HepG2 (cell line): Measurements from ENCODE around the gene MID1. TPM values are rescaled to one million over a fixed set of nuclear protein-coding genes. Genes with fewer than 3 reads are reported as not detected.

Experiments used
- ATAC-seq: fragments of 200-7000 bp; cut with Tn5 transposase; 3 replicates; pipeline ENCODE4 v1.9.1; 2020; ENCODE audit warnings: mild to moderate bottlenecking, moderate library complexity
- BruUV-seq: library from RNA; stranded (reverse); fragments of 400-500 nt; replicated peaks from 2 replicates; lab custom pipeline; 2021; lab: Mats Ljungman, UMichigan
- CTCF ChIA-PET: fragments of 300-600 bp; formaldehyde crosslinking; extraction: SDS; loops from one replicate; lab custom pipeline; 2021; ENCODE audit warnings: low total read pairs, inconsistent platforms, low intra/inter-chr PET ratio; lab: Yijun Ruan, JAX
- POLR2A ChIA-PET: fragments of 350-600 bp; sonication (Branson Sonifier 250); formaldehyde crosslinking; loops from one replicate; lab custom pipeline; 2020; ENCODE audit warnings: antibody characterized with exemption, inconsistent platforms; lab: Yijun Ruan, JAX
- DNase-seq: peaks from one replicate; pipeline ENCODE4 v3.0.0-alpha.2; 2015; ENCODE audit warnings: low spot score
- FAIRE-seq: peaks from 3 replicates; lab custom pipeline; 2011; peaks lifted over from hg19 to GRCh38; lab: Jason Lieb, UNC
- H2AFZ ChIP-seq: one replicate; pipeline ENCODE4 v1.6.1; 2011; ENCODE audit warnings: low read length, inconsistent platforms
- H3K27ac ChIP-seq: fragments of 300-600 bp; 3 replicates; pipeline ENCODE4 v1.8.0; 2011; ENCODE audit warnings: mixed run types, mild to moderate bottlenecking, mixed read lengths, low read length, inconsistent platforms; ENCODE audit not compliant: insufficient read depth; ENCODE audit errors: extremely low read length
- H3K27me3 ChIP-seq, 2 experiments: fragments of 200-600 bp in 1 of 2; 2 replicates in 1 of 2; 3 replicates in 1 of 2; pipeline versions ENCODE4 v1.6.0 to v1.8.0; 2011; ENCODE audit warnings: low read length in 2 of 2, mild to moderate bottlenecking in 2 of 2, moderate library complexity in 2 of 2, inconsistent platforms in 1 of 2; ENCODE audit not compliant: insufficient read depth in 2 of 2, control insufficient read depth in 1 of 2
- H3K36me3 ChIP-seq, 2 experiments: fragments of 200-600 bp in 1 of 2; replicated peaks in 1 of 2; 2 replicates in 1 of 2; 3 replicates in 1 of 2; pipeline versions ENCODE4 v1.5.1 to v1.8.0; 2011; ENCODE audit warnings: low read length in 2 of 2, inconsistent platforms in 1 of 2; ENCODE audit not compliant: insufficient read depth in 2 of 2, control insufficient read depth in 1 of 2
- H3K4me1 ChIP-seq: 2 replicates; pipeline ENCODE4 v1.5.1; 2012; ENCODE audit warnings: low read length, inconsistent platforms; ENCODE audit not compliant: insufficient read depth
- H3K4me2 ChIP-seq: 2 replicates; pipeline ENCODE4 v1.6.0; 2011; ENCODE audit warnings: low read depth, low read length, inconsistent platforms
- H3K4me3 ChIP-seq, 3 experiments: fragments of 200-600 bp in 1 of 3; sonication (generic), shearing (Covaris generic) in 1 of 3; replicated peaks in 1 of 3; 2 replicates each; pipeline ENCODE4 v1.5.1; 2011 to 2016; ENCODE audit warnings: low read length in 3 of 3, inconsistent platforms in 2 of 3, low read depth in 2 of 3, mild to moderate bottlenecking in 2 of 3, control low read depth in 1 of 3, mixed read lengths in 1 of 3; ENCODE audit not compliant: insufficient read depth in 1 of 3
- H3K79me2 ChIP-seq: one replicate; pipeline ENCODE4 v1.6.1; 2011; ENCODE audit warnings: low read length, inconsistent platforms; ENCODE audit not compliant: insufficient read depth
- H3K9ac ChIP-seq: 2 replicates; pipeline ENCODE4 v1.6.0; 2011; ENCODE audit warnings: mild to moderate bottlenecking, low read depth, low read length, inconsistent platforms; ENCODE audit not compliant: insufficient read depth
- H3K9me3 ChIP-seq: 2 replicates; pipeline ENCODE4 v1.5.1; 2012; ENCODE audit warnings: mild to moderate bottlenecking, low read length
- H4K20me1 ChIP-seq: 2 replicates; pipeline ENCODE4 v1.6.0; 2011; ENCODE audit warnings: inconsistent platforms, mild to moderate bottlenecking, low read length, moderate library complexity; ENCODE audit not compliant: insufficient read depth
- ATF2 ChIP-seq: sonication (generic); formaldehyde crosslinking; IDR thresholded peaks from 2 replicates; pipeline ENCODE4 v1.4.0; 2020; ENCODE audit warnings: missing genetic modification reagents
- BRCA1 ChIP-seq: sonication (generic); formaldehyde crosslinking; IDR thresholded peaks from 2 replicates; pipeline ENCODE4 v1.4.0; 2020; ENCODE audit warnings: missing genetic modification reagents
- FOXC1 ChIP-seq: sonication (generic); formaldehyde crosslinking; IDR thresholded peaks from 2 replicates; pipeline ENCODE4 v1.8.0; 2022; ENCODE audit warnings: mild to moderate bottlenecking, missing genetic modification reagents, borderline replicate concordance
- HDAC2 ChIP-seq: sonication (generic); formaldehyde crosslinking; IDR thresholded peaks from 2 replicates; pipeline ENCODE4 v1.4.0; 2020; ENCODE audit warnings: missing genetic modification reagents
- HNRNPH1 ChIP-seq: fragments of 200-400 bp; formaldehyde crosslinking; optimal IDR thresholded peaks from 2 replicates; pipeline ENCODE3; 2017; ENCODE audit warnings: mild to moderate bottlenecking, low read depth, low read length
- NFAT5 ChIP-seq: sonication (generic); formaldehyde crosslinking; IDR thresholded peaks from 2 replicates; pipeline ENCODE4 v1.4.0; 2020; ENCODE audit warnings: missing genetic modification reagents
- RBFOX2 ChIP-seq: fragments of 200-400 bp; formaldehyde crosslinking; IDR thresholded peaks from 2 replicates; pipeline ENCODE4 v1.6.1; 2017; ENCODE audit warnings: low read depth, mild to moderate bottlenecking, low read length
- SIN3B ChIP-seq: fragments of 150-350 bp; IDR thresholded peaks from 2 replicates; pipeline ENCODE4 v1.6.1; 2014; ENCODE audit warnings: low read length
- ZNF615 ChIP-seq: sonication (generic); formaldehyde crosslinking; IDR thresholded peaks from 2 replicates; pipeline ENCODE4 v1.5.0; 2020; ENCODE audit warnings: mild to moderate bottlenecking, missing genetic modification reagents, borderline replicate concordance
- ZNF652 ChIP-seq: IDR thresholded peaks from 2 replicates; pipeline ENCODE4 v1.6.1; 2016; ENCODE audit warnings: low read depth, borderline replicate concordance
- ZNF674 ChIP-seq: sonication (generic); formaldehyde crosslinking; IDR thresholded peaks from 2 replicates; pipeline ENCODE4 v1.5.0; 2020; ENCODE audit warnings: low read depth, mild to moderate bottlenecking, missing genetic modification reagents
- whole genome bisulfite sequencing: methylation state at CpG from one replicate; pipeline ENCODE4 v1.1.6; 2017; ENCODE audit warnings: low lambda C conversion rate; 5-methylcytosine and 5-hydroxymethylcytosine counted together
- in situ Hi-C: cut with HindIII; loops from 2 replicates; pipeline ENCODE4 v1.10.0; 2017; ENCODE audit warnings: low pct_unique_long_range_greater_than_20kb; ENCODE audit not compliant: extremely low pct_ligation_motif_present
- intact Hi-C: fragments of 100-400 bp; cut with micrococcal nuclease; formaldehyde crosslinking; loops from one replicate; pipeline ENCODE4 v1.10.0; 2022; ENCODE audit not compliant: unreplicated experiment
- polyA plus RNA-seq, 8 experiments: library from polyadenylated mRNA; depleted of rRNA in 3 of 8; stranded (reverse) in 7 of 8; unstranded in 1 of 8; fragments of >200 nt; fragmentation: Illumina TruSeq in 4 of 8; extraction: Trizol in 4 of 8; gene quantifications; 2 replicates each; pipeline versions ENCODE4 v1.2.1 to v1.2.3, GENCODE V29; 2011 to 2016; ENCODE audit warnings: low read depth in 4 of 8, missing spikeins in 1 of 8, mixed read lengths in 1 of 8; ENCODE audit not compliant: insufficient read depth in 1 of 8
- total RNA-seq, 5 experiments: library from RNA; depleted of rRNA; stranded (reverse); fragments of >200 nt; fragmentation: Illumina TruSeq; extraction: Trizol; gene quantifications; 2 replicates each; pipeline ENCODE4 v1.2.3, GENCODE V29; 2016; ENCODE audit warnings: low read depth in 1 of 5
- TF ChIP-seq, protein P1 (sequence below): sonication (generic); formaldehyde crosslinking; IDR thresholded peaks from 2 replicates; pipeline ENCODE4 v1.9.0; 2021; ENCODE audit warnings: missing genetic modification reagents, borderline replicate concordance
- TF ChIP-seq, protein P2 (sequence below): sonication (generic); formaldehyde crosslinking; conservative IDR thresholded peaks from 2 replicates; pipeline ENCODE4 v1.8.1; 2023; ENCODE audit warnings: missing genetic modification reagents
- TF ChIP-seq, protein P3 (sequence below): IDR thresholded peaks from 2 replicates; pipeline ENCODE4 v1.6.1; 2016; ENCODE audit warnings: mild to moderate bottlenecking

Gene MID1
- total and polyA plus RNA-seq, 2 of the 13 experiments (the other 11 are each of a cell fraction or from before 2014, with no cell fraction given), result 0.86 to 1.1 TPM

- Histone ChIP-seq H3K9me3 (no peaks in the 10 kb centered on the region), H3K4me3 (no peak overlapping the region), H3K4me1 (no peaks in the 10 kb centered on the region), H3K9ac (no peak overlapping the region), H2AFZ (no peak overlapping the region), H3K27ac (no peak overlapping the region), H3K79me2 (no peaks in the 10 kb centered on the region), H3K4me2 (no peak overlapping the region), H3K27me3 (no peaks in the 10 kb centered on the region), H4K20me1 (no peaks in the 10 kb centered on the region), H3K36me3 (no peaks in the 10 kb centered on the region)
- ChIA-PET CTCF (no interaction called here), POLR2A (no interaction called here)
- no TSS peak for BruUV-seq
- no CpG with 5 or more reads among the region's 2 CpGs for WGBS
- ATAC-seq (no peak), FAIRE-seq (no peak), DNase-seq (no peak)
- intact Hi-C loops (no loop called here), in situ Hi-C loops (no loop called here)
- TF ChIP-seq ZNF652 (CRISPR knock-in tag) (no peak), RBFOX2 (no peak), SIN3B (no peak), FOXC1 (CRISPR knock-in tag) (no peak), ZNF615 (no peak), BRCA1 (no peak), ATF2 (no peak), NFAT5 (CRISPR knock-in tag) (no peak), ZNF674 (no peak), HDAC2 (CRISPR knock-in tag) (no peak), HNRNPH1 (no peak)
- TF ChIP-seq, protein P1, sequence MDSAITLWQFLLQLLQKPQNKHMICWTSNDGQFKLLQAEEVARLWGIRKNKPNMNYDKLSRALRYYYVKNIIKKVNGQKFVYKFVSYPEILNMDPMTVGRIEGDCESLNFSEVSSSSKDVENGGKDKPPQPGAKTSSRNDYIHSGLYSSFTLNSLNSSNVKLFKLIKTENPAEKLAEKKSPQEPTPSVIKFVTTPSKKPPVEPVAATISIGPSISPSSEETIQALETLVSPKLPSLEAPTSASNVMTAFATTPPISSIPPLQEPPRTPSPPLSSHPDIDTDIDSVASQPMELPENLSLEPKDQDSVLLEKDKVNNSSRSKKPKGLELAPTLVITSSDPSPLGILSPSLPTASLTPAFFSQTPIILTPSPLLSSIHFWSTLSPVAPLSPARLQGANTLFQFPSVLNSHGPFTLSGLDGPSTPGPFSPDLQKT (CRISPR knock-in tag), result no peak
- TF ChIP-seq, protein P2, sequence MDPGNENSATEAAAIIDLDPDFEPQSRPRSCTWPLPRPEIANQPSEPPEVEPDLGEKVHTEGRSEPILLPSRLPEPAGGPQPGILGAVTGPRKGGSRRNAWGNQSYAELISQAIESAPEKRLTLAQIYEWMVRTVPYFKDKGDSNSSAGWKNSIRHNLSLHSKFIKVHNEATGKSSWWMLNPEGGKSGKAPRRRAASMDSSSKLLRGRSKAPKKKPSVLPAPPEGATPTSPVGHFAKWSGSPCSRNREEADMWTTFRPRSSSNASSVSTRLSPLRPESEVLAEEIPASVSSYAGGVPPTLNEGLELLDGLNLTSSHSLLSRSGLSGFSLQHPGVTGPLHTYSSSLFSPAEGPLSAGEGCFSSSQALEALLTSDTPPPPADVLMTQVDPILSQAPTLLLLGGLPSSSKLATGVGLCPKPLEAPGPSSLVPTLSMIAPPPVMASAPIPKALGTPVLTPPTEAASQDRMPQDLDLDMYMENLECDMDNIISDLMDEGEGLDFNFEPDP (CRISPR knock-in tag), result no peak
- TF ChIP-seq, protein P3, sequence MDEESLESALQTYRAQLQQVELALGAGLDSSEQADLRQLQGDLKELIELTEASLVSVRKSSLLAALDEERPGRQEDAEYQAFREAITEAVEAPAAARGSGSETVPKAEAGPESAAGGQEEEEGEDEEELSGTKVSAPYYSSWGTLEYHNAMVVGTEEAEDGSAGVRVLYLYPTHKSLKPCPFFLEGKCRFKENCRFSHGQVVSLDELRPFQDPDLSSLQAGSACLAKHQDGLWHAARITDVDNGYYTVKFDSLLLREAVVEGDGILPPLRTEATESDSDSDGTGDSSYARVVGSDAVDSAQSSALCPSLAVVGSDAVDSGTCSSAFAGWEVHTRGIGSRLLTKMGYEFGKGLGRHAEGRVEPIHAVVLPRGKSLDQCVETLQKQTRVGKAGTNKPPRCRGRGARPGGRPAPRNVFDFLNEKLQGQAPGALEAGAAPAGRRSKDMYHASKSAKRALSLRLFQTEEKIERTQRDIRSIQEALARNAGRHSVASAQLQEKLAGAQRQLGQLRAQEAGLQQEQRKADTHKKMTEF, result no peak
These were observed 13.3 kb upstream of the MID1 start for GRCh38 chrX:10633722-10634121.
